HG02981 (cell line): ENCODE data around the gene TTYH1.
"Not testable (repeated sequence)": the region's sequence is repeated elsewhere in the genome, so short reads cannot be mapped to it uniquely, and the experiment has no call there.

ENCODE experiments used
- ATAC-seq: cut with Tn5 transposase; IDR thresholded peaks from one replicate; pipeline ENCODE4 v1.9.1; 2021; ENCODE audit warnings: mild to moderate bottlenecking, moderate library complexity; ENCODE audit not compliant: unreplicated experiment

The TTYH1 gene

GRCh38 chr19:54415208-54415900 lies at the start of gene TTYH1:
TTYH1 (plus strand) TSS chr19:54415464; CDS start chr19:54415553, 89 bp downstream.
- ATAC-seq: no peak

GRCh38 chr19:54365798-54366197 lies 49.5 kb upstream of the TTYH1 start:
- ATAC-seq: not testable (repeated sequence)

GRCh38 chr19:54366811-54367210 lies 48.5 kb upstream of the TTYH1 start:
- ATAC-seq: no peak

- no peak for ATAC-seq
Measured at GRCh38 chr19:54369082-54369687, 46.1 kb upstream of the TTYH1 start.

- not testable (repeated sequence) for ATAC-seq
Measured at GRCh38 chr19:54369688-54370433, 45.4 kb upstream of the TTYH1 start.

- not testable (repeated sequence) for ATAC-seq
Measured at GRCh38 chr19:54370434-54370796, 44.8 kb upstream of the TTYH1 start.

- not testable (repeated sequence) for ATAC-seq
Measured at GRCh38 chr19:54371453-54371852, 43.8 kb upstream of the TTYH1 start.

- ATAC-seq: no peak
Measured at GRCh38 chr19:54373781-54374631, 41.3 kb upstream of the TTYH1 start.

- not testable (repeated sequence) for ATAC-seq
Measured at GRCh38 chr19:54375181-54375938, 39.9 kb upstream of the TTYH1 start.

- ATAC-seq: no peak
Measured at GRCh38 chr19:54376610-54377285, 38.5 kb upstream of the TTYH1 start.

GRCh38 chr19:54379187-54379678 lies 36.0 kb upstream of the TTYH1 start:
- no peak for ATAC-seq

GRCh38 chr19:54380897-54381296 lies 34.4 kb upstream of the TTYH1 start:
- ATAC-seq: no peak

- ATAC-seq: not testable (repeated sequence)
Measured at GRCh38 chr19:54382041-54382440, 33.2 kb upstream of the TTYH1 start.

GRCh38 chr19:54383330-54383729 lies 31.9 kb upstream of the TTYH1 start:
- no peak for ATAC-seq

GRCh38 chr19:54387991-54388801 lies 27.1 kb upstream of the TTYH1 start:
- ATAC-seq: no peak

- no peak for ATAC-seq
Measured at GRCh38 chr19:54388802-54389139, 26.5 kb upstream of the TTYH1 start.

- no peak for ATAC-seq
Measured at GRCh38 chr19:54389553-54389952, 25.7 kb upstream of the TTYH1 start.

GRCh38 chr19:54390942-54391577 lies 24.2 kb upstream of the TTYH1 start:
- no peak for ATAC-seq
